ENCODE measurements around the gene MSTO1.
"Not testable (repeated sequence)": the region's sequence is repeated elsewhere in the genome, so short reads cannot be mapped to it uniquely, and the experiment has no call there.

MSTO1 gene

GRCh38 chr1:155590516-155591247 lies 19.3 kb upstream of the MSTO1 start:
- H3K4me1 ChIP-seq (ENCODE audit: control insufficient read depth, insufficient read depth, low read length); H3K4me3 ChIP-seq (ENCODE audit: low read length); H3K27me3 ChIP-seq (ENCODE audit: control insufficient read depth, insufficient read depth, low read length); H3K9ac ChIP-seq (ENCODE audit: low read depth, low read length); H3K36me3 ChIP-seq (ENCODE audit: insufficient read depth, low read length); H3K4me2 ChIP-seq (ENCODE audit: low read length); H3K9me3 ChIP-seq (replicated peaks; ENCODE audit: low read length): not testable (repeated sequence)

- Histone ChIP-seq H3K9me3 (replicated peaks; ENCODE audit: low read length) (no peaks in the 10 kb centered on the region), H3K36me3 (ENCODE audit: insufficient read depth, low read length) (no peaks in the 10 kb centered on the region), H3K4me1 (ENCODE audit: control insufficient read depth, insufficient read depth, low read length) (no peaks in the 10 kb centered on the region), H3K4me3 (ENCODE audit: low read length) (no peak overlapping the region), H3K4me2 (ENCODE audit: low read length) (no peak overlapping the region), H3K27me3 (ENCODE audit: control insufficient read depth, insufficient read depth, low read length) (no peaks in the 10 kb centered on the region), H3K9ac (ENCODE audit: low read depth, low read length) (no peak overlapping the region)
Observed at GRCh38 chr1:155591770-155592169, 18.2 kb upstream of the MSTO1 start.

GRCh38 chr1:155595877-155596474 lies 14.0 kb upstream of the MSTO1 start:
- not testable (repeated sequence) for H3K4me3 ChIP-seq (ENCODE audit: low read length); H3K27me3 ChIP-seq (ENCODE audit: control insufficient read depth, insufficient read depth, low read length); H3K36me3 ChIP-seq (ENCODE audit: insufficient read depth, low read length); H3K9ac ChIP-seq (ENCODE audit: low read depth, low read length); H3K4me1 ChIP-seq (ENCODE audit: control insufficient read depth, insufficient read depth, low read length); H3K4me2 ChIP-seq (ENCODE audit: low read length); H3K9me3 ChIP-seq (replicated peaks; ENCODE audit: low read length)

GRCh38 chr1:155596864-155597263 lies 13.2 kb upstream of the MSTO1 start:
- H3K36me3 ChIP-seq (ENCODE audit: insufficient read depth, low read length): no peaks in the 10 kb centered on the region
- no peaks in the 10 kb centered on the region for H3K27me3 ChIP-seq (ENCODE audit: control insufficient read depth, insufficient read depth, low read length)
- no peak overlapping the region for H3K4me3 ChIP-seq (ENCODE audit: low read length)
- H3K9me3 ChIP-seq (replicated peaks; ENCODE audit: low read length): no peaks in the 10 kb centered on the region
- H3K4me2 ChIP-seq (ENCODE audit: low read length): no peak overlapping the region
- no peak overlapping the region for H3K9ac ChIP-seq (ENCODE audit: low read depth, low read length)
- H3K4me1 ChIP-seq (ENCODE audit: control insufficient read depth, insufficient read depth, low read length): peaks cover 5% of the 10 kb centered on the region

GRCh38 chr1:155598842-155599331 lies 11.1 kb upstream of the MSTO1 start:
- Histone ChIP-seq H3K9ac (ENCODE audit: low read depth, low read length) (no peak overlapping the region), H3K4me2 (ENCODE audit: low read length) (peak overlapping the region; percentile 49), H3K9me3 (replicated peaks; ENCODE audit: low read length) (no peaks in the 10 kb centered on the region), H3K27me3 (ENCODE audit: control insufficient read depth, insufficient read depth, low read length) (no peaks in the 10 kb centered on the region), H3K4me1 (ENCODE audit: control insufficient read depth, insufficient read depth, low read length) (peaks cover 5% of the 10 kb centered on the region), H3K4me3 (ENCODE audit: low read length) (no peak overlapping the region), H3K36me3 (ENCODE audit: insufficient read depth, low read length) (no peaks in the 10 kb centered on the region)

GRCh38 chr1:155599828-155600572 lies 10.0 kb upstream of the MSTO1 start:
- not testable (repeated sequence) for H3K4me3 ChIP-seq (ENCODE audit: low read length); H3K9ac ChIP-seq (ENCODE audit: low read depth, low read length); H3K9me3 ChIP-seq (replicated peaks; ENCODE audit: low read length); H3K4me2 ChIP-seq (ENCODE audit: low read length); H3K27me3 ChIP-seq (ENCODE audit: control insufficient read depth, insufficient read depth, low read length); H3K36me3 ChIP-seq (ENCODE audit: insufficient read depth, low read length); H3K4me1 ChIP-seq (ENCODE audit: control insufficient read depth, insufficient read depth, low read length)

GRCh38 chr1:155607708-155608107 lies 2.3 kb upstream of the MSTO1 start:
- H3K9ac ChIP-seq (ENCODE audit: low read depth, low read length): no peak overlapping the region
- H3K36me3 ChIP-seq (ENCODE audit: insufficient read depth, low read length): no peaks in the 10 kb centered on the region
- peaks cover 3% of the 10 kb centered on the region for H3K4me1 ChIP-seq (ENCODE audit: control insufficient read depth, insufficient read depth, low read length)
- H3K9me3 ChIP-seq (replicated peaks; ENCODE audit: low read length): no peaks in the 10 kb centered on the region
- H3K27me3 ChIP-seq (ENCODE audit: control insufficient read depth, insufficient read depth, low read length): no peaks in the 10 kb centered on the region
- no peak overlapping the region for H3K4me3 ChIP-seq (ENCODE audit: low read length)
- H3K4me2 ChIP-seq (ENCODE audit: low read length): no peak overlapping the region

- no peak overlapping the region for H3K9ac ChIP-seq (ENCODE audit: low read depth, low read length)
Observed at GRCh38 chr1:155608888-155609225, 1.2 kb upstream of the MSTO1 start.

GRCh38 chr1:155610257-155610647 lies 234 bp downstream of the MSTO1 start:
- not testable (repeated sequence) for H3K36me3 ChIP-seq (ENCODE audit: insufficient read depth, low read length); H3K27me3 ChIP-seq (ENCODE audit: control insufficient read depth, insufficient read depth, low read length); H3K4me1 ChIP-seq (ENCODE audit: control insufficient read depth, insufficient read depth, low read length); H3K9me3 ChIP-seq (replicated peaks; ENCODE audit: low read length)
- H3K9ac ChIP-seq (ENCODE audit: low read depth, low read length): peak overlapping the region; percentile 63
- peak overlapping the region; percentile 83 for H3K4me3 ChIP-seq (ENCODE audit: low read length)
- peak overlapping the region; percentile 66 for H3K4me2 ChIP-seq (ENCODE audit: low read length)

More at GRCh38 chr1:155608888-155609225, 1.2 kb upstream of the MSTO1 start:
- H3K4me1 ChIP-seq (ENCODE audit: control insufficient read depth, insufficient read depth, low read length): peaks cover 3% of the 10 kb centered on the region
- no peaks in the 10 kb centered on the region for H3K9me3 ChIP-seq (replicated peaks; ENCODE audit: low read length)
- H3K4me3 ChIP-seq (ENCODE audit: low read length): no peak overlapping the region
- H3K27me3 ChIP-seq (ENCODE audit: control insufficient read depth, insufficient read depth, low read length): no peaks in the 10 kb centered on the region
- H3K36me3 ChIP-seq (ENCODE audit: insufficient read depth, low read length): no peaks in the 10 kb centered on the region
- H3K4me2 ChIP-seq (ENCODE audit: low read length): no peak overlapping the region

- H3K4me1 ChIP-seq (ENCODE audit: control insufficient read depth, insufficient read depth, low read length); H3K4me3 ChIP-seq (ENCODE audit: low read length); H3K9ac ChIP-seq (ENCODE audit: low read depth, low read length); H3K9me3 ChIP-seq (replicated peaks; ENCODE audit: low read length); H3K27me3 ChIP-seq (ENCODE audit: control insufficient read depth, insufficient read depth, low read length); H3K36me3 ChIP-seq (ENCODE audit: insufficient read depth, low read length); H3K4me2 ChIP-seq (ENCODE audit: low read length): not testable (repeated sequence)
Observed at GRCh38 chr1:155613226-155613625, 3.2 kb downstream of the MSTO1 start.

- Histone ChIP-seq H3K4me1 (ENCODE audit: control insufficient read depth, insufficient read depth, low read length) (no peaks in the 10 kb centered on the region), H3K9me3 (replicated peaks; ENCODE audit: low read length) (no peaks in the 10 kb centered on the region), H3K27me3 (ENCODE audit: control insufficient read depth, insufficient read depth, low read length) (no peaks in the 10 kb centered on the region), H3K36me3 (ENCODE audit: insufficient read depth, low read length) (no peaks in the 10 kb centered on the region), H3K4me3 (ENCODE audit: low read length) (no peak overlapping the region), H3K9ac (ENCODE audit: low read depth, low read length) (no peak overlapping the region), H3K4me2 (ENCODE audit: low read length) (no peak overlapping the region)
Observed at GRCh38 chr1:155622191-155622590, 12.2 kb downstream of the MSTO1 start.
